Trophoblast cell (in vitro differentiated cells and primary cell): ENCODE data around the gene GORASP2. TPM values are rescaled to one million over a fixed set of nuclear protein-coding genes. Genes with fewer than 3 reads are reported as not detected.

Experiments used
- DNase-seq, 2 donors: peaks; one replicate each; pipeline ENCODE4 v3.0.0-alpha.2; 2016
- H2AFZ ChIP-seq: 2 replicates; pipeline ENCODE4 v1.6.1; 2013; ENCODE audit warnings: low read length, moderate library complexity, mild to moderate bottlenecking; ENCODE audit not compliant: insufficient read depth, poor library complexity
- H2AK5ac ChIP-seq: 2 replicates; pipeline ENCODE4 v1.6.1; 2013; ENCODE audit warnings: mild to moderate bottlenecking, low read length
- H2BK120ac ChIP-seq: 2 replicates; pipeline ENCODE4 v1.6.1; 2013; ENCODE audit warnings: low read length, mild to moderate bottlenecking, moderate library complexity; ENCODE audit not compliant: insufficient read depth, poor library complexity
- H2BK12ac ChIP-seq: 2 replicates; pipeline ENCODE4 v1.6.1; 2013; ENCODE audit warnings: mild to moderate bottlenecking, low read length, moderate library complexity
- H2BK5ac ChIP-seq: 2 replicates; pipeline ENCODE4 v1.6.1; 2013; ENCODE audit warnings: low read length, low read depth, moderate library complexity, mild to moderate bottlenecking; ENCODE audit not compliant: poor library complexity
- H3K14ac ChIP-seq: 2 replicates; pipeline ENCODE4 v1.6.1; 2013; ENCODE audit warnings: mild to moderate bottlenecking, low read length
- H3K18ac ChIP-seq: 2 replicates; pipeline ENCODE4 v1.6.1; 2013; ENCODE audit warnings: mild to moderate bottlenecking, low read length
- H3K23ac ChIP-seq: 2 replicates; pipeline ENCODE4 v1.6.1; 2013; ENCODE audit warnings: low read length
- H3K27ac ChIP-seq: 2 replicates; pipeline ENCODE4 v1.5.1; 2013; ENCODE audit warnings: low read depth, mild to moderate bottlenecking, inconsistent platforms, low read length, moderate library complexity
- H3K27me3 ChIP-seq: 2 replicates; pipeline ENCODE4 v1.6.1; 2013; ENCODE audit warnings: inconsistent platforms, mild to moderate bottlenecking, low read length, moderate library complexity; ENCODE audit not compliant: insufficient read depth
- H3K36me3 ChIP-seq, 2 experiments: 1 replicate in 1 of 2; 2 replicates in 1 of 2; pipeline ENCODE4 v1.6.1; 2013; ENCODE audit warnings: low read length in 2 of 2, mild to moderate bottlenecking in 2 of 2, moderate library complexity in 1 of 2; ENCODE audit not compliant: insufficient read depth in 2 of 2, control insufficient read depth in 1 of 2
- H3K4ac ChIP-seq: 2 replicates; pipeline ENCODE4 v1.6.1; 2013; ENCODE audit warnings: low read depth, mild to moderate bottlenecking, low read length, moderate library complexity
- H3K4me1 ChIP-seq, 2 experiments: 1 replicate in 1 of 2; 2 replicates in 1 of 2; pipeline ENCODE4 v1.6.1; 2013; ENCODE audit warnings: low read length in 2 of 2, mild to moderate bottlenecking in 2 of 2, moderate library complexity in 1 of 2; ENCODE audit not compliant: insufficient read depth in 2 of 2, control insufficient read depth in 1 of 2
- H3K4me2 ChIP-seq: 2 replicates; pipeline ENCODE4 v1.6.1; 2013; ENCODE audit warnings: inconsistent platforms, mild to moderate bottlenecking, low read length, moderate library complexity
- H3K4me3 ChIP-seq: 2 replicates; pipeline ENCODE4 v1.5.1; 2013; ENCODE audit warnings: mild to moderate bottlenecking, low read depth, low read length, inconsistent platforms
- H3K79me1 ChIP-seq: one replicate; pipeline ENCODE4 v1.6.1; 2013; ENCODE audit warnings: low read length
- H3K79me2 ChIP-seq: 2 replicates; pipeline ENCODE4 v1.6.1; 2013; ENCODE audit warnings: low read length, mild to moderate bottlenecking; ENCODE audit not compliant: control insufficient read depth, insufficient read depth, poor library complexity
- H3K9ac ChIP-seq: 2 replicates; pipeline ENCODE4 v1.6.1; 2013; ENCODE audit warnings: mild to moderate bottlenecking, low read length
- H3K9me3 ChIP-seq: 2 replicates; pipeline ENCODE4 v1.6.1; 2013; ENCODE audit warnings: low read depth, mild to moderate bottlenecking, control low read depth, inconsistent platforms, low read length; ENCODE audit not compliant: insufficient read depth
- H4K12ac ChIP-seq: 2 replicates; pipeline ENCODE4 v1.6.1; 2013; ENCODE audit warnings: low read depth, mild to moderate bottlenecking, low read length, moderate library complexity
- H4K8ac ChIP-seq: 2 replicates; pipeline ENCODE4 v1.6.1; 2013; ENCODE audit warnings: low read depth, mild to moderate bottlenecking, low read length, moderate library complexity
- H4K91ac ChIP-seq: one replicate; pipeline ENCODE4 v1.6.1; 2013; ENCODE audit warnings: low read depth, mild to moderate bottlenecking, low read length, moderate library complexity
- WGBS: extraction: QIAGEN DNeasy Blood & Tissue Kit; methylation state at CpG from one replicate; pipeline ENCODE4 v1.1.7; 2013; ENCODE audit warnings: missing lambda C conversion rate; ENCODE audit not compliant: insufficient read length, insufficient coverage; ENCODE audit errors: extremely low coverage; 5-methylcytosine and 5-hydroxymethylcytosine counted together
- polyA plus RNA-seq: library from polyadenylated mRNA; stranded (reverse); fragments of 200-250 nt; gene quantifications from 2 replicates; pipeline ENCODE4 v1.2.3, GENCODE V29; 2013

GORASP2 gene
- polyA plus RNA-seq, result 158 and 169 TPM in 2 replicates

DNA sequence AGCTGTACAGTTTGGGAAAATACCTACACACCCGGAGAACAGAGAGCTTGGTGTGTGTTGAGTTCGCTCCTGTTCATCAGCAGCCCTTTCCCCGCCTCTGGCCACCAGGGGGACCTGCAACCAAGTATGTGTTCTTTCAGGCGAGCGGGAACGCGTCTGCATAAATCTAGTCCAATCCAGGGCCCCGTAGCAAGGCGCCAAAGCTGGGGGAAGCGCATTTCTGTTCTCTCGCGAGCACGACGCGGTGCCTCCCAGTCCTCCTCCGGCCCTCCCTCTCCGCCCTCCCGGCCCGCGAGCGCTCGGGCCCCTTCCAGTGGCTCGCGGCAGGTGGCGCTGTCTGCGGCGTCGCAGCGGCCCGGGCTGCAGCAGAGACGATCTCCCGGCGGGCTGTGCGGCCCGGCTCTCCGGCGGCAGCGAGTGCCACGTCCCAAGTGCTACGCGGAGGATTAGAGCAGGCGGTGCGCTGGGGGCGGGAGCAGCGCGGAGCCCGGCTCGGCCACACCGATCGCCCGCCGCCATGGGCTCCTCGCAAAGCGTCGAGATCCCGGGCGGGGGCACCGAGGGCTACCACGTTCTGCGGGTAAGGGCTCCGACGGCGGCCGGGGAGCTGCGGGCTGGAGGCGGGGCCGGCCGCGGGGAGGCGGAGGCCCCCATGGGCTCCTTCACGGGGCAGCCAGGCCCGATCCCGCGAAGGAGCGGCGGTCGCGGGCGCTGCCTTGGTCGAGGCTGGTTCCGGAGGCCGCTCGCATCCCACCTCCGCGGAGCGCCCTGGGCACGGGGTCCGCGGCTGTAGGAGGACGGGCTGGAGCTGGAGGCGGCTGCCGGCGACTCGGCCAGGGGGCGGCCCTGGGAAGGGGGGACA, at the start of gene GORASP2:
TSS of gene GORASP2 (plus strand) at position 430 of the 862 bp plus-strand sequence. CDS start at position 518, 88 bp downstream.
- H4K91ac ChIP-seq, result peak within 1 kb of the TSS; percentile 95
- peaks cover 3% of the 10 kb centered on the region for H3K9me3 ChIP-seq
- H3K4ac ChIP-seq, result peak within 1 kb of the TSS; percentile 87
- H4K12ac ChIP-seq, result peak within 1 kb of the TSS; percentile 81
- H4K8ac ChIP-seq, result peak within 1 kb of the TSS; percentile 94
- DNase-seq, result peak; percentile 100
- peak within 1 kb of the TSS; percentile 93 for H2AFZ ChIP-seq
- peaks cover 10% of the 10 kb centered on the region for H3K79me2 ChIP-seq
- H3K36me3 ChIP-seq, result no peaks in the 10 kb centered on the region
- H3K4me3 ChIP-seq, result peak within 1 kb of the TSS; percentile 99
- no CpG with 5 or more reads among the region's 95 CpGs for WGBS
- peak within 1 kb of the TSS; percentile 88 for H3K27ac ChIP-seq
- H3K23ac ChIP-seq, result no peak within 1 kb of the TSS
- peak within 1 kb of the TSS; percentile 90 for H3K4me2 ChIP-seq
- H3K79me1 ChIP-seq, result peaks cover 12% of the 10 kb centered on the region
- H3K18ac ChIP-seq, result peak within 1 kb of the TSS; percentile 74
- peak within 1 kb of the TSS; percentile 96 for H3K9ac ChIP-seq
- peak within 1 kb of the TSS; percentile 94 for H2AK5ac ChIP-seq
- peaks cover 0 to 5% of the 10 kb centered on the region in 2 experiments for H3K4me1 ChIP-seq
- H3K14ac ChIP-seq, result peak within 1 kb of the TSS; percentile 88
- H2BK5ac ChIP-seq, result peak within 1 kb of the TSS; percentile 93
- H2BK120ac ChIP-seq, result peak within 1 kb of the TSS; percentile 81
- peak within 1 kb of the TSS; percentile 78 for H2BK12ac ChIP-seq
- no peaks in the 10 kb centered on the region for H3K27me3 ChIP-seq

DNA sequence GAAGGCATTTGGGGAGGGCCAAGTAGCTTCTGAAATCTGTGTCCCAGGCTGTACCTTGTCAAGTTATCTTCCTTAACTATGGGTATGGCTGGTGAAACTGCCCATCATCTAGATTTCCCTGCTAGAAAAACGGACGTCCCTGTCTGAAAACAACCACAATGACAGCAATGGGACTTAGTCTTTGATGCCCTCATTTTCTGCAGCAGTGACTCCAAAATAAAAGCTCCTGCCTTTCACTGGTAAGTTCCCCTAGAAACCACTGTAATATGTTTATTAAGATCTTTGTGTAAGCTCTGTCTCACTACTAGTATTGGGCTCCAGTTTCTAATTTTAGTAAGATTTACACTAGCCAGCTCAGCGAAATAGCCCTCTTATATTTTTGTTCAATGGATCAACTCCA, 47.2 kb upstream of the GORASP2 start:
- H3K23ac ChIP-seq, result no peak overlapping the region
- H3K4me3 ChIP-seq, result no peak overlapping the region
- no peak overlapping the region for H2AK5ac ChIP-seq
- H3K18ac ChIP-seq, result no peak overlapping the region
- H3K27ac ChIP-seq, result no peak overlapping the region
- no peak for DNase-seq
- H2BK120ac ChIP-seq, result no peak overlapping the region
- no peaks in the 10 kb centered on the region for H3K27me3 ChIP-seq
- no peak overlapping the region for H3K4ac ChIP-seq
- H3K14ac ChIP-seq, result no peak overlapping the region
- no peaks in the 10 kb centered on the region for H3K79me1 ChIP-seq
- H3K9ac ChIP-seq, result no peak overlapping the region
- no CpG with 5 or more reads among the region's 3 CpGs for WGBS
- no peak overlapping the region for H2BK5ac ChIP-seq
- no peak overlapping the region for H4K8ac ChIP-seq
- H3K4me1 ChIP-seq, result peaks cover 5 to 8% of the 10 kb centered on the region in 2 experiments
- H3K4me2 ChIP-seq, result no peak overlapping the region
- no peak overlapping the region for H2BK12ac ChIP-seq
- H3K79me2 ChIP-seq, result no peaks in the 10 kb centered on the region
- H3K36me3 ChIP-seq, result no peaks in the 10 kb centered on the region
- no peak overlapping the region for H4K91ac ChIP-seq
- no peaks in the 10 kb centered on the region for H3K9me3 ChIP-seq
- no peak overlapping the region for H2AFZ ChIP-seq
- H4K12ac ChIP-seq, result no peak overlapping the region

DNA sequence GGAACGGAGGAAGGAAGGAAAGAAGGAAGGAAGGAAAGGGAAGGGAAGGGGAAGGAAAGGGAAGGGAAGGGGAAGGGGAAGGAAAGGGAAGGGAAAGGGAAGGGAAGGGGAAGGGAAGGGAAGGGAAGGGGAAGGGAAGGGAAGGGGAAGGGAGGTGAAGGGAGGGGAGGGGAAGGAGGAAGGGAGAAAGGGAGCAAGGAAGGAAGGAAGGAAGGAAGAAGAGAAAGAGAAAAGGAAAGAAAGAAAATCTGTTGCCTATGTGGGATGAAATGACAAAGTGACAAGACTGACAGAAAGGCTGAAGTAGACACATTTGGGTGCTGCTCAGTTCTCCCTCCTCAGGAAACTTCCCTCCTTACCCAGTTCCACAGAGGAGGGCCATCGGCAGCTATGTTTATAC, 46.3 kb upstream of the GORASP2 start:
- Histone ChIP-seq H3K4ac (no peak overlapping the region), H3K4me3 (no peak overlapping the region), H3K23ac (no peak overlapping the region), H3K79me1 (no peaks in the 10 kb centered on the region), H3K9ac (no peak overlapping the region), H4K12ac (no peak overlapping the region), H4K91ac (no peak overlapping the region), H2BK12ac (no peak overlapping the region), H3K18ac (no peak overlapping the region), H2AFZ (no peak overlapping the region), H2BK120ac (no peak overlapping the region), H2AK5ac (no peak overlapping the region), H3K27me3 (no peaks in the 10 kb centered on the region), H4K8ac (no peak overlapping the region), H3K9me3 (no peaks in the 10 kb centered on the region), H3K79me2 (no peaks in the 10 kb centered on the region), H3K4me2 (no peak overlapping the region), H3K36me3 (no peaks in the 10 kb centered on the region), H2BK5ac (no peak overlapping the region), H3K4me1 (peaks cover 5 to 8% of the 10 kb centered on the region in 2 experiments), H3K14ac (no peak overlapping the region), H3K27ac (no peak overlapping the region)
- no CpG with 5 or more reads among the region's 2 CpGs for WGBS
- no peak for DNase-seq

DNA sequence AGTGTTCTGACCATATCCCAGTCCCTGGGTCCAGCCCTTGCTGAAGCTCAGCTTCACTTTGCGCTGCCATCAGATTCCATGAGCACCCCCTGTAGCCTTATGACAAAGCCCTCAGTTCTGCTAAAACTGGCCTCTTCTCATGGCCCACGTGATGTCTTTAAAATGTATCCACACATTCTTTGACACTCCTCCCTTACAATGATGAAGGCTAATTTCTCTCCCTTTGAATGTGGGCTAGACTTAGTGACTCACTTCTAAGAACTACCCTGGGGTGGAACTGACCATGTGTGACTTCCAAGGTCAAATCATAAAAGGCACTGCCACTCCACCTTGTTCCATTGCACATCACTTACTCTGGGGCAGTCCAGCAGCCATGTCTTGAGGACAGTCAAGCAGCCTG, 45.4 kb upstream of the GORASP2 start:
- Histone ChIP-seq H3K79me1 (no peaks in the 10 kb centered on the region), H3K27ac (no peak overlapping the region), H2BK12ac (no peak overlapping the region), H3K4me3 (no peak overlapping the region), H3K18ac (no peak overlapping the region), H2BK120ac (no peak overlapping the region), H4K8ac (no peak overlapping the region), H3K14ac (no peak overlapping the region), H2AFZ (no peak overlapping the region), H3K79me2 (no peaks in the 10 kb centered on the region), H4K91ac (no peak overlapping the region), H3K4ac (no peak overlapping the region), H3K36me3 (no peaks in the 10 kb centered on the region), H3K9ac (no peak overlapping the region), H3K9me3 (no peaks in the 10 kb centered on the region), H3K23ac (no peak overlapping the region), H3K4me2 (no peak overlapping the region), H4K12ac (no peak overlapping the region), H2BK5ac (no peak overlapping the region), H3K4me1 (peaks cover 5 to 8% of the 10 kb centered on the region in 2 experiments), H2AK5ac (no peak overlapping the region), H3K27me3 (no peaks in the 10 kb centered on the region)
- WGBS, result no CpG with 5 or more reads among the region's 2 CpGs
- DNase-seq, result peak in 1 of 2 donors; percentile 13
